Natural killer cell (primary cell): Measurements from ENCODE around the gene TAS2R46. TPM values are rescaled to one million over a fixed set of nuclear protein-coding genes. Genes with fewer than 3 reads are reported as not detected.

Experiments
- ATAC-seq, 3 donors: fragments of 150-1000 bp in 2 of 3; fragments of 200-7000 bp in 1 of 3; cut with Tn5 transposase; 1 replicate in 1 of 3; 2 replicates in 2 of 3; pipeline ENCODE4 v1.10.0; 2021; ENCODE audit warnings: mild to moderate bottlenecking in 2 of 3, moderate library complexity in 2 of 3
- DNase-seq, 2 donors: peaks; one replicate each; pipeline versions ENCODE4 v3.0.0 to v3.0.0-alpha.2; 2013 to 2021; ENCODE audit warnings: mixed read lengths in 1 of 2
- H3K27ac ChIP-seq: one replicate; pipeline ENCODE4 v1.5.1; 2013; ENCODE audit warnings: mild to moderate bottlenecking, low read length
- H3K27me3 ChIP-seq: one replicate; pipeline ENCODE4 v1.6.1; 2013; ENCODE audit warnings: low read length; ENCODE audit not compliant: control insufficient read depth, insufficient read depth
- H3K36me3 ChIP-seq: one replicate; pipeline ENCODE4 v1.6.1; 2013; ENCODE audit warnings: low read length; ENCODE audit not compliant: control insufficient read depth, insufficient read depth
- H3K4me1 ChIP-seq: one replicate; pipeline ENCODE4 v1.6.1; 2013; ENCODE audit warnings: low read length; ENCODE audit not compliant: control insufficient read depth, insufficient read depth
- H3K4me3 ChIP-seq: one replicate; pipeline ENCODE4 v1.5.1; 2013; ENCODE audit warnings: low read length
- H3K9me3 ChIP-seq: one replicate; pipeline ENCODE4 v1.6.1; 2013; ENCODE audit warnings: low read length; ENCODE audit not compliant: control insufficient read depth, insufficient read depth
- H3K27ac Mint-ChIP-seq, 2 donors: one replicate each; pipeline ENCODE4 v1.8.0; 2022; ENCODE audit warnings: mild to moderate bottlenecking in 2 of 2, mixed read lengths in 2 of 2, moderate library complexity in 1 of 2
- H3K27me3 Mint-ChIP-seq, 2 donors: one replicate each; pipeline ENCODE4 v1.8.0; 2022; ENCODE audit warnings: low read depth in 2 of 2, mixed read lengths in 2 of 2
- H3K36me3 Mint-ChIP-seq: one replicate; pipeline ENCODE4 v1.8.0; 2022; ENCODE audit warnings: mixed read lengths
- H3K4me1 Mint-ChIP-seq, 2 donors: one replicate each; pipeline ENCODE4 v1.8.0; 2022; ENCODE audit warnings: mixed read lengths in 2 of 2
- H3K4me3 Mint-ChIP-seq: one replicate; pipeline ENCODE4 v1.8.0; 2022; ENCODE audit warnings: mild to moderate bottlenecking, moderate library complexity, mixed read lengths
- H3K9me3 Mint-ChIP-seq, 2 donors: one replicate each; pipeline ENCODE4 v1.8.0; 2022; ENCODE audit warnings: mixed read lengths in 2 of 2
- CTCF ChIP-seq: fragments of 200-600 bp; IDR thresholded peaks from one replicate; pipeline ENCODE4 v1.8.0; 2022; ENCODE audit warnings: antibody characterized with exemption
- WGBS: methylation state at CpG from one replicate; pipeline ENCODE4 v1.1.7; 2013; ENCODE audit warnings: missing lambda C conversion rate; ENCODE audit not compliant: insufficient coverage; 5-methylcytosine and 5-hydroxymethylcytosine counted together
- intact Hi-C: fragments of 100-400 bp; cut with micrococcal nuclease; formaldehyde crosslinking; loops from one replicate; pipeline ENCODE4 v1.14.2; 2022
- total RNA-seq, 4 donors: library from RNA; stranded (reverse); fragments of 120-200 nt in 1 of 4; gene quantifications; one replicate each; pipeline versions ENCODE4 v1.2.3 to v1.2.4, GENCODE V29; 2013 to 2022

TAS2R46 gene
- total RNA-seq, 3 donors from 2014 or later (not counting 1 experiment from before 2014, with no cell fraction given): 3.3 to 4.5 (median 4.4) TPM

GRCh38 chr12:11089246-11089645 is 27.2 kb upstream of the TAS2R46 start:
- H3K36me3 Mint-ChIP-seq: no peaks in the 10 kb centered on the region
- no peaks in the 10 kb centered on the region for H3K4me1 ChIP-seq
- no peak overlapping the region for H3K27ac Mint-ChIP-seq
- no peaks in the 10 kb centered on the region for H3K27me3 Mint-ChIP-seq
- H3K36me3 ChIP-seq: no peaks in the 10 kb centered on the region
- no peaks in the 10 kb centered on the region for H3K9me3 ChIP-seq
- no peaks in the 10 kb centered on the region for H3K9me3 Mint-ChIP-seq
- no peak overlapping the region for H3K4me3 Mint-ChIP-seq
- DNase-seq: no peak
- WGBS: no CpG with 5 or more reads among the region's 5 CpGs
- ATAC-seq: no peak
- no peak for TF ChIP-seq CTCF
- H3K4me3 ChIP-seq: no peak overlapping the region
- intact Hi-C loops: no loop called here
- H3K27me3 ChIP-seq: no peaks in the 10 kb centered on the region
- no peak overlapping the region for H3K27ac ChIP-seq
- H3K4me1 Mint-ChIP-seq: peaks cover 0 to 28% of the 10 kb centered on the region in 2 donors

- no peaks in the 10 kb centered on the region for H3K27me3 Mint-ChIP-seq
- TF ChIP-seq CTCF: no peak
- peaks cover 0 to 18% of the 10 kb centered on the region in 2 donors for H3K4me1 Mint-ChIP-seq
- WGBS: no CpG with 5 or more reads among the region's 3 CpGs
- intact Hi-C loops: no loop called here
- H3K27ac Mint-ChIP-seq: no peak overlapping the region
- peaks cover 3 to 6% of the 10 kb centered on the region in 2 donors for H3K9me3 Mint-ChIP-seq
- peaks cover 8% of the 10 kb centered on the region for H3K36me3 Mint-ChIP-seq
- Histone ChIP-seq H3K27ac (no peak overlapping the region), H3K9me3 (no peaks in the 10 kb centered on the region), H3K27me3 (no peaks in the 10 kb centered on the region), H3K36me3 (no peaks in the 10 kb centered on the region), H3K4me1 (no peaks in the 10 kb centered on the region), H3K4me3 (no peak overlapping the region)
- ATAC-seq: no peak
- DNase-seq: no peak
- H3K4me3 Mint-ChIP-seq: no peak overlapping the region
Measured at GRCh38 chr12:11085419-11085818, 23.3 kb upstream of the TAS2R46 start.

DNA sequence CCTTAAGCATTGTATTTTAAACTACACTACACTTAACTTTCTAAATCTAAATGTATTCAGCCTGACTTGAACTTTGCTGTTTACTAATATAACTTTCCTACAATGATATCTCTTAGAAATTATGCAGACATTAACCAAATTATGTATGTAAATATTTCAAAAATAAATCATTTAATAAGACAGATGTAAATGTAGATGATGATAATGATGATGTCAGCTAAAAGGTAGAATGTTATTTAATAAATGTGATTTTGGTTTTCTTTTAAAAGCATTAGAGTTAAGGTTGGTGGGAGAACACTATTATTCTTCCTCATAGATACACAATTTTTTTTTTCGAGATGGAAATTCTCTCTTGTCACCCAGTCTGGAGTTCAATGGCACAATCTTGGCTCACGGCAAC is 19.9 kb upstream of the TAS2R46 start:
- intact Hi-C loops: no loop called here
- no peak for TF ChIP-seq CTCF
- Histone ChIP-seq H3K4me1 (no peaks in the 10 kb centered on the region), H3K36me3 (no peaks in the 10 kb centered on the region), H3K27me3 (no peaks in the 10 kb centered on the region), H3K4me3 (no peak overlapping the region), H3K9me3 (no peaks in the 10 kb centered on the region), H3K27ac (no peak overlapping the region)
- H3K27me3 Mint-ChIP-seq: no peaks in the 10 kb centered on the region
- H3K4me3 Mint-ChIP-seq: no peak overlapping the region
- no CpG with 5 or more reads among the region's 2 CpGs for WGBS
- H3K27ac Mint-ChIP-seq: no peak overlapping the region
- ATAC-seq (no peak), DNase-seq (no peak)
- peaks cover 3 to 6% of the 10 kb centered on the region in 2 donors for H3K9me3 Mint-ChIP-seq
- H3K4me1 Mint-ChIP-seq: peaks cover 0 to 15% of the 10 kb centered on the region in 2 donors
- peaks cover 8% of the 10 kb centered on the region for H3K36me3 Mint-ChIP-seq

DNA sequence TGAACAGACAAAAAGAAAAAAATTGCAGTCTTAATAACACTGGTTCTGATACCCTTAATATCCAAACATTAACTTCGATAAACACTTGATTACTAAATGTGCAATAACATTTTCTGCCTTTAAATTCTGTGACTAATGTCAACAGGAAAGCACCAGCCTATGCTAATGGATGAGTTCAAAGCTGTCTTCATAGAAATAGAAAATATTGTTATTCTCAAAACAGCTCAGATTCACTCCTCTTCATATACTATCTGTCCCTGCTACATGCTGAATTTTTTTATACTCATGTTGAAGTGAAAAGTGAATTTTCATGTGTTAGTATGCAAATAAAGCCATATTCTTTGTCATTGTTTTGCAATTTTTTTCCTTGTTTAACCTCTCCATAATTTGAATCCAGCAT is 16.2 kb upstream of the TAS2R46 start:
- H3K36me3 Mint-ChIP-seq: peaks cover 8% of the 10 kb centered on the region
- no peak for ATAC-seq

More for the DNA sequence above, 16.2 kb upstream of the TAS2R46 start:
- intact Hi-C loops: no loop called here
- TF ChIP-seq CTCF: no peak
- H3K4me3 ChIP-seq: no peak overlapping the region
- H3K27me3 ChIP-seq: no peaks in the 10 kb centered on the region
- H3K36me3 ChIP-seq: no peaks in the 10 kb centered on the region
- Mint-ChIP-seq H3K4me1 (peaks cover 5 to 34% of the 10 kb centered on the region in 2 donors), H3K9me3 (peaks cover 3 to 6% of the 10 kb centered on the region in 2 donors), H3K4me3 (no peak overlapping the region), H3K27me3 (no peaks in the 10 kb centered on the region), H3K27ac (no peak overlapping the region)
- no peak overlapping the region for H3K27ac ChIP-seq
- WGBS: no CpG with 5 or more reads among the region's 1 CpG
- no peaks in the 10 kb centered on the region for H3K4me1 ChIP-seq
- DNase-seq: no peak
- no peaks in the 10 kb centered on the region for H3K9me3 ChIP-seq
